Measurements from ENCODE around the gene HIVEP3.

HIVEP3 gene

DNA sequence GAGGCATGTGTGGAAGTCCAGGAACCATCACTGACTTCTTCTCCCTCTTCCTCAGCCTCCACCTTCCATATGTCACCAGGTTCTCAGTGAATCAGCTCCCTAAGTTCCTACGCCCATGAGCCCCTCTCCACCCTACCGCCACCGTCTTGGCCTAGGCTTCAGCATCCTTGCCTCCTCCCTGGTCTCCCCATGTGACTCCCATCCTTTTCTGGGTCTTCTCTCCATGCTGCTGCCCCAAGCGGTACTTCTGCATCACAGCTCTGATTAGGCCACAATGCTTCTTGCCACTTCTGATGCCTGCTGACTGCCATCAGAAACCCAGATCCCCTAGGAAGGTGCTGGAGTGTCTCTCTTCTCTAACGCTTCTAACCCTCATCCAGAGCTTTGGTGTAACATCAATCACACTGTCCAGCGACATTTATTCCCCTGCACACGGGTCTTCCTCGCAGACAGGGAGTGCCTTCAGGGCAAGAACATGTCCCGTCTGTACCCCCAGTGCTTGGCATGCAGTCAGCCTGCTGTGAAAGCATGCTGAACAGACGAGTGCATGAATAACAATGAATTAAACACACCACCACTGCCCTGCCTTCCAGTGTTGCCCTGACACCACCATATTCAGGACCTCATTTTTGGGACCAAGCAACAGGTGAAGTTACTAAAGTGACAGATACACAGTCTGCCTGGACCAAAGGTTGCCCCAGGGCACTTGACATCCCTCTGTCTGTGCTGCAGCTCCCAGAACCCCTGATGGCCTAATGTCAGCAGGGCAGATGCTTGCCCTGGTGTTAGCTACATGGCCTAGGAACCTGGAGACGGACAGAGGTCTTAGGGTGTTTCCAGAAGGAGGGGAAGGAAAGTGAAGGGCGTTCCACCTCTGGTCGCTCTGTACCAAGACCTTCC is 275.6 kb downstream of the HIVEP3 start:
- DNase-seq, result no peak

DNA sequence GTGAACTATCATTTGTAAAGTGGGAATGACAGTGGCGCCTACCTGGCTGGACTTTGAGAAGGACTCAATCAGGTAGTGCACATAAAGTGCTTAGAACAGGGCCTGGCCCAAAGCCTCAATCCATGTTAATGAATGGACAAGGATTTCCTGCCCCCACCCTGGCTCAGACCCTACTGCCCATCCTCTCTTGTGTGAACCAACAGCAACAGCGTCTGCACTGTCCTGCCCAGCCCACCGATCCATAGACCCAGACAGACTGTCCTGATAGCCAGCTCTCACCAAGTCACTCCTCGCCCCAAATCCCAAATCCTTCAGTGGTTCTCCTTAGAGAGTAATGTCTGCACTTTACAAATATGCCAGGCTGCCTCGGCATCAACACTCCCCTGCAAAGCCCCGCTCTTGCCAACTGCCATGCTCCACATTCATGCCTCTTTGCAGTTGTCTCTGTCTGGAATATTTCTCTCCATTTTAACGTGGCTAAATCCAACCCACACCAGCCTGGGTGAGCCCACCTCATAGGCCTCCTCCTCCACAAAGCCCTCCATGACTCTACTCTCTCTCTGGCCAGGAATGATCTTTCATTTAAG is 276.7 kb downstream of the HIVEP3 start:
- DNase-seq, result no peak

DNA sequence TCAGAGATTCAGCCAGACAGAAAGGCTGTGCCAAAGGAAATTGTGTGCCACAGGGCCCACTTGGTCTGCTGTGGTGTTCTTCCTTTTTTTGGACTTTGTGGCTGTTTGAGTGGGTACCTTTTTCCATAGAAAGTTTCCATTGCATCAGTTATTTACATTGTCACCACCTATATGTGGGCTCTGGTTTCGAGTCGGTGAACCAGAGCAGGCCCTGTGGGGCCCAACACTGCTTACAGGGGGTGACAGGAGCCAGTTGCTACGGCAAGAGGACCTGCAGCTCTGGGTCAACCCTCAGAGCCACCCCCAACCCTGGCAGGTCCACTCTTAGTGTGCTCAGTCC is 277.3 kb downstream of the HIVEP3 start:
- no peak for DNase-seq

DNA sequence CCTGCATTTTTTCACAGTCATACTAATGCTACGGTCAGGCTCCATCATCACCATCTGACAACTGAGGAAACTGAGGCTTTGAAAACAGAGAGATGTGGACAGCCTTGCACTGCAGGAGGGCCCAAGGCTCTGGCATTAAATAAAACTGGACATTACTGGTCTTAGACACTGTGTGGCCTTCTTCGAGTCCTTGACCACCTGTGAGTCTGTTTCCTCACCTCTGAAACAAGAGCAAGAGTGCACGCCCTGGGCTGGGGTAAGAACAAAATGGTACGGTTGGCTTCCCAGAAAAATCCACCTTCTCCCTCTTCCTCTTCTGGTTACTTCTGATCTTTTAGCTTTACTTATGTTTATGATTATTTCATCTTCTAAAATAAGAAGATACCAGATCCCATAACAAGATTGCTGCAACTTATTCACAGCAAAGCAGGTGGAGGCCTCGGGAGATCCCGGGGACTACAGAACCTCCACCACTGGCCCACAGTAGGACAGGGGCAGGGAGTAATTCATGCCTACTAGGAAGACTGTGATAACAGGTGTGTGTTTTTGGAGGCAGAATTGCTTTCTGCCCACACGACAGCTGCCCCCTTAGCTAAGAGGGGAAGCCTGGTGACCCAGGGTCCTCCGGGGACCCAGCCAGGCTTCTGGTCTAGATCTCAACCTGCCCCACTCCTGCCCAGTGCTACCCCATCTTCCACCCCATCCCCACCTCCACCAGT is 277.8 kb downstream of the HIVEP3 start:
- no peak for DNase-seq

DNA sequence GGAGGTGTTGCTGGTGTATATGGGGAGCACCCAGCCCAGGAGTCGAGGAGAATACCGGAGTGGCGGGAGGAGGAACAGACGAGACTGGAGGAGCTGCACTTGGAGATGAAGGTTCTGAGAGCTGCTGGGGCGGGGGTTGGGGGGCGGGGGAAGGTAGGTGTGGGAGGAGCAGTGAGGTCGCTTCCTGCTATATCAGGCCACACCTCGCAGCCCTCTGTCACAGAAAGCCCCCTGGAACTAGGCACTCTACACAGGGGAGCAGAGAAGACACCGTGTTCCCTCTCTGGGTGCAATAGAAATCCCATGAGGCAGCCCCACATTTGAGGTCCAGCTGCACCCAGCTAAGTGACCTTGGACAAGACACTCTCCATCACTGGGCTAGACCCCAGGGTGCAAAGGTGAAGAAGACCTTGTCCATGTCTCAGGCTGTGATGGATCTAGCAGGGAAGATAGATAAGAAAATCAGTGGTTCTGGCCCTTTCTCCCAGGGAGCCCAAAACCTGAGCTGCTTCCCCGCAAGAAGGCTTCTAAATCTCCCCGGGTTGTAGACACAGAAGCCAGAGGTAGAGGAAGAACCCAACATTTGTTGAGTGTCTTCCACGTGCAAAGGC is 278.5 kb downstream of the HIVEP3 start:
- no peak for DNase-seq

DNA sequence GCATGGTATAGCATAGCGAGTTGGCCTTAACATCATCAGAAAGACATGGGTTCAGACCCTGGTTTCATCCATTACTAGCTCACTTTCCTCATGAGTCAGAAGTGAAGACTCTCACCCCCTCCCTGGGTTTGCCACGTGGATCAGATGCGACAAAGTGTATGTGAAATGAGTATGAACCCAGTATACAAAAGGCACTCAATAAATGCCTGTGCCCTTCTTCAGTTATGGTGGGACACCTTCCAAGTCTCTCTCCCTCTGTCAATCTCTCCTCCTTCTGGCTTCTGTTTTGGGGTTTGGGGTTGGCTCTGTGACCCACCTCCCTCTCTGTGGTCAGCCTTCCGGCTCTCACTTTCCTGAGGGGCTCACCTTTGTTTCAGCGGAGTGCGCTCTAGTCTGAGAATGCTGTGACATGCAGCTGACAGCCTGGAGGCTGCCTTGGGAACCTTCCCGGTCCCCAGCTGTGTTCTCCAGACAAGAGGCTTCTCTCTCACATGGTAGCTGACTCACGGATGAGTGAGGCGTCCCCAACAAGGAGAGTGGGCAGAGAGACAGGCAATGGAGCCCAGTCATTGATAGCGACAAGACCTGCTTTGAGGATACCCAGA is 279.3 kb downstream of the HIVEP3 start:
- no peak for DNase-seq

DNA sequence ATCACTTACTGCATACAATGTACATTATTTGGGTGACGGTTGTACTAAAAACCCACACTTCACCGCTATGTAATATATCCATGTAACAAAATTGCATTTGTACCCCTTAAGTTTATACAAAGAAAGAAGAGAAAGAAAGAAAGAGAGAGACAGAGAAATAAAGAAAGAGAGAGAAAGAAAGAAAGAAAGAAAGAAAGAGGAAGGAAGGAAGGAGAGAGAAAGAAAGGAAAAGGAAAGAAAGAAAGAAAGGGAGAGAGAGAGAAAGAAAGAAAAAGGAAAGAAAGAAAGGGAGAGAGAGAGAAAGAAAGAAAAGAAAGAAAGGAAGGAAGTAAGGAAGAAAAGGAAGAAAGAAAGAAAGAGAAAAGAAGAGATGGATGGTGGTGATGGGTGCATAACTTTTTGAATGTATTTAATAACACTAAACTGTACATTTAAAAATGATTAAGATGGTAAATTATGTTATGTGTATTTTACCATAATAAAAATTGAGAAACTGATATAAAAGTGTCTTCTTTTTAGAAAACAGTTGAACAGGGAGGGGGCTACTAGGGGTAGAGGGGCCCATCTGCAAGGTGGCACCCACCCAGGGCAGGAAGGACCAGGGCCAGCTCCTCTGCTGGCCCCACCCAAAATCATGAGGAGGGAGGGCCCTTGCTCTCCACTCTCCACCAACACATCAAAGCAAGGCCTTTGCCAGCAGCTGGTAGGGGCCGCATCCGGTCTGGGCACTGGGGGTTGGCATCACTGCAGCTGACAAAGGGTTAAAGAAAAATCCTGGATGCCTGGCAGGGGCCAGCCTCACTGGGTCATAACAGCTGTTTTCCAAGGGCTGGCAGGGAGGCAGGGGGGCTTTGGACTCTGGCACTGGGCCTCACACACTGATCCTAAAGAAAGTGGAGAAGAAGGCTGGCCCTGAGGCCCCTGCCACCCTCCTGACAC is 280.4 kb downstream of the HIVEP3 start:
- DNase-seq, result no peak

DNA sequence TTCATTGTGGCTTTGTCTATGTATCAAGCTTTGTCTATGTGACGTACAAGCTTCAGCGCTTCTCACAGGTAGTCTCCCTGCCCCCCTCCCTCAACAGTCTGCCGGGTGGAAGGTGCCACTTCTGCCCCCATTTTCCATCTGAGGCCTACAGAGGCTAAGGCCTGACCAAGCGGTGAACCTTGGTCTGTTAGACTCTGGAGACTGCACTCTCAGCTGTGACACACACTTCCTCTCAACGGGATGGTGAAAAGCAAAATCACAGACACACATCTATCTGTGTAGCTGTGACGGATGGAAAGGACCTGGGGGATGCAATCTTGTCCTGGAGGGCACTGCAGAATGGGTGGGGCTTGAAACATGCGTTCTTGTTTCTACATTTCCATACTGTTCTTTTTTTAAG is 281.4 kb downstream of the HIVEP3 start:
- no peak for DNase-seq

DNA sequence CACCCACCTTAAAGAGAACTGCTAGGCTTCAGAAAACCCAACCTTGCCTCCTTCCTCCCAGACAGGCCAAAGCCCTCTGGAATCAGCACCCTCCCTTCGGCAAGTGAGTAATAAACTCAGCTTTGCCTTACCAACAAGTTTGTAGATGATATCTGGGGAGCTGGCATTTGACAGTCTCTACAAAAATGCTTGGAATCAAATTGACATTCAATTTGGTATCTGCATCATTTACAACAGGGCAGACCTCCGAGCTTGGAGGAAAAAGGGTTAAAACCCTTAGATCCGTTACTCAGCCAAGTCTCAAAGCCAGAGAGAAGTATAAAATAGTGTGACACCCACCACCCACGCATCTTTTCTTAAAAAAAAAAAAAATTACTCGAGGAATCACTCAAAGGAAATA is 285.0 kb downstream of the HIVEP3 start:
- DNase-seq, result no peak

DNA sequence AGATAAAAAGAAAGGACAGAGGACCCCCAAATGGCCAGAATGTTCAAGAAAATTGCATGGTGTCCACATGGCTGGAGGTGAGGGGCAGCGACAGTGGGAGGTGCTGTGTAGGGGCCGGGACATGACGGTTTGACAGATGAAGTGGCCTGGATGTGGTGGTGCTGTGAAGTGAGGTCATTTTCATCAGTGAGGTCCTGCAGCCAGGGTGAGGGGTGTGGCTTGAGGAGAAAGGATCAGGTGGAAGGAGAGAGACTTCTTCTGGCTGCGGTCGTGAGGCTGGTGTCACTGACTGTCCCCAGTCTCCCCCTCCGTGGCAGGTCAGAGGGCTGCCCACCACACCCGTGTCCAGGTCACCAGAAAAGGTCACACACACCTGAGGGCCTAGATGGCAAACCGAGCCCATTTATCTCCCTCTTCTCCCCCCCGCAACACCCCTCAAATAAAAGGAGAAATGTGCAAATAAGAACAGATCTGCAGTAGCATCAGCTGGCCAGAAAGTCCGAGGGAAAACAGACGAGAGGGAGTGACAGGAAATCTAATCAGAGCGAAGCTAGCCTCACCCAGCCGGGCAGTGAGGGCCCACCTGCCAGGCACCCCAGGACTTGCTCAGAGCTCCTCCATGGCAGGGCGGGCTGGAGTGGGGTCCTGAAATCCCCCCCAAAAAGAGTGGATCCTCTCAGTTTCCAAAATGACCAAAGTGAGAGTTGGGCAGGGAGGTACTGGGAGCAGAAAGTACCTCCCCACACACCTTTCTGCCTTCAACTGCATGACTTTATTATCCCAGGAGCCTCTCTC is 285.7 kb downstream of the HIVEP3 start:
- no peak for DNase-seq

DNA sequence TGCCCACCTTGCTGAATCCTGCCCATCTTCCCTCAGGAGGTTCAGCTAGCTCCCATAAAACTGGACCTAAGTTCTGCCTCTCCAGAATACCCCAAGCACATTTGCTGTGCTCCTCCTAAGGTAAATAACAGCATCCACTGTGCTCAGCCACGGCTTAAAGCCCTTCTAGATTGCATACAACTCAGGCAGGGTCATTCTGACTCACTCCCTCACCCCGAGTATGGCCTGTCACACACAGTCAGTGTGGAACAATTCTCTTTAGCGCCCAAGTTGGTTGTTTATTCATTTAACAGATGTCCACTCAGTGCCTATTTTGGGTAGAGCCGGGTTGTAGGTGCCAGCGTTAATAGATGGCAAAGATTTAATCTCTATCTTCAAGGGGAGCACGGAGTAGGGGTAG is 286.8 kb downstream of the HIVEP3 start:
- DNase-seq, result no peak

DNA sequence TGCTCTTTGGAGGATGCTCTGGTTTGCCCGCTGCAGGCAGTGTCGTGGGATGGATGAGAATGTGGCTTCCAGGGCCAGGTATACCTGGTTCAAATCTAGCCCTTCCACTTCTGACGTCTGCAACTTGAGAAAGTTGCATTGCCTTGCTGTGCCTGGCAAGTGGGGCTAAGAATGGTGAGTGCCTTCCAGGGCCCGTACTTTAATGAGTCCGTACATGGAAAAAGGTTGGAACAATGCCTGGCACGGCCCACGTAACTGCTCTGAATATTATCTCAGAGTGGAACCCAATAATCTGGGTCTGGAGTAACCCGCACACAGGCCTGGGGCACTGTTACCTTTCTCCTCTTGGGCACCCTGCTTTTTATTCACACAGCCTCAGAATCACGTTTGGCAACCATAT is 287.6 kb downstream of the HIVEP3 start:
- no peak for DNase-seq

DNA sequence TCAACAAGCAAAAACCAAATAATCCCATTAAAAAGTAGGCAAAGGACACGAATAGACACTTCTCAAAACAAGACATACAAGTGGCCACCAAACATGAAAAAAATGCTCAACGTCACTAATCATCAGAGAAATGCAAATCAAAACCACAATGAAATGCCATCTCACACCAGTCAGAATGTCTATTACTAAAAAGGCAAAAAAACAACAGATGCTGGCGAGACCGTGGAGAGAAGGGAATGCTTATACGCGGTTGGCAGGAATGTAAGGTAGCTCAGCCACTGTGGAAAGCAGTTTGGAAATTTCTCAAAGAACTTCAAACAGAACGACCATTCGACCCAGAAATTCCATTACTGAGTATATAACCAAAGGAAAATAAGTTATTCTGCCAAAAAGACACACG is 289.2 kb downstream of the HIVEP3 start:
- no peak for DNase-seq

DNA sequence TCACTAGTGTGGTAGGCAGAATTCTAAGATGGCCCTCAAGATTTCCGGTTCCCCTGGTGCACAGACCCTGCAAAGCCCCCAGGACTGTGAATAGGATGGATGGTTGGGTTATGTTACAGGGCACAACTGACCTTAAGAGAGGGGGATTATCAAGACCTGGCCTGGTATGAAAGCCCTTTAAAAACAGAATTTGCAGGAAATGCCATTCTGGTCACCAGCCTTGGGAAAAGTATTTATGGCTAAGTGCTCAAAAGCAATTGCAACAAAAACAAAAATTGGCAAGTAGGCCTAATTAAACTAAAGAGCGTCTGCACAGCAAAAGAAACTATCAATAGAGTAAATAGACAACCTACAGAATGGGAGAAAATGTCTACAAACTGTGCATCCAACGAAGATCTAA is 289.6 kb downstream of the HIVEP3 start:
- DNase-seq, result no peak

DNA sequence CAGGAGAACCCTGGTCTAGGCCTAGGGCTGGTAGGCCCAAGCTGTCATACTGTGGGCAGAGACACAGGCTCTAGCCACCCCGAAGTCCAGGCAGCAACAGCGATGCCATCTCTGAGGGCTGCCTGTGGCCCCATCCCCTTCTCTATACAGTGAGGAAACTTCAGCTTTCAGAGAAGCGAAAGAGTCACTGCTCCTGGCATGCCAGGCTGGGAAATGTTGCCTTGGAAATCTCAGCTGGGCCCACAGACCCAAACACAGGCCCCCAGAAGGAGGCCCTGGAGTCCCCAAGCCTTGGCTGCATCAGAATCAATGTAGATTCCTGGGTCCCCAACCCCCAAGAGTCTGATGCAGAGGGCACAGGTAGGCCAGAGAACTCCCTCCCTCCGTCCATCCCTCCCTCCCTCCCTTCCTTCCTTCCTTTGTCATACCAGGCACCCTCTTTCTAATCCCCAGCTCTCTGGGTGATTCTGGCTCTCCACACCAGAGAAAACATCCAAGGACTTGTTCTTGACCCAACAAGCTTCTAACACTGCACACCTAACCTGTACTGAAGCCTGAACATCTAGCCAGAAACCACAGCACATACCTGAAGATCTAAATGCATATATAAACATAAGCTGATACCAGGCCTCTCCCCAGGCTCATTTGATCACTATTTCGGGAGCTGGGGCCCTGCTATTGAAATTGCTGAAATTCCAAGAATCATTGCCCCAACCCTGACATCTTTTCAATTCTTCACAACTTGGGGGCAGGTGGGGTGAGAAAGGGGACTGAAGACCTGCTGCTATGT is 291.0 kb downstream of the HIVEP3 start:
- DNase-seq, result no peak

DNA sequence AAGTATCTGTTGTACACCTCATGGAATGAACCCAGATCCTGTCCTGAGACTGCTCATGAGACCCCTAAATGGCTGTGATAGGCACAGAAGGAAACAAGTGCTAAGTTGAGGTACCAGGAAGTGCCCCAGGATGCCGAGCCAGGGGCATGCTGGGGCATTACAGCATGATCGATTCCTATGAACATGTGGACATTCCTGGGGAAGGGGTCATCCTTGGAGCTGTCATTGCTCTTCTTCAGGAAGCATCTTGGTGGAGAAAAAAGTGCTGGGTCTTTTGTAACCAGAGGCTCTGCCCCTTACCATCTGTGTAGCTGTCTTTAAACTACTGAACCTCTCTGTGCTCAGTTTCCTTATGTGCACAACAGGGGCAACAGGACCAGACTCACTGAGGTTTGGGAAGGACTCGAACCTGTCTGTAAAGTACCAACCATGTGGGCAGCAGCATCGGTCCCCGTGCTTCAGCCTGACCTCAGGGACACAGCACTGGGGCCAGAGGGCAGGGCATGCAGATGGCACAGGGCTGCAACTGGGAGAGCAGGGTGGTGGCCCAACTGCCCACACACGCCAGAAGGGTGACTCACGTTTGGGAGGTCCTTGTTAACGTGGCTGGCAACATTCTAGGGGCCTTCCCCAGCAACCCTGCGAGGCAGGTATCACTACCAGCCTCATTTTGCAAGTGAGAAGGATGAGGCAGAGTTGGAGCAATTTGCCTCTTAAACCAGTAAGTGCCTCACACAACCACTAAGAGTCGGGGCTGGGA is 291.9 kb downstream of the HIVEP3 start:
- DNase-seq, result no peak

DNA sequence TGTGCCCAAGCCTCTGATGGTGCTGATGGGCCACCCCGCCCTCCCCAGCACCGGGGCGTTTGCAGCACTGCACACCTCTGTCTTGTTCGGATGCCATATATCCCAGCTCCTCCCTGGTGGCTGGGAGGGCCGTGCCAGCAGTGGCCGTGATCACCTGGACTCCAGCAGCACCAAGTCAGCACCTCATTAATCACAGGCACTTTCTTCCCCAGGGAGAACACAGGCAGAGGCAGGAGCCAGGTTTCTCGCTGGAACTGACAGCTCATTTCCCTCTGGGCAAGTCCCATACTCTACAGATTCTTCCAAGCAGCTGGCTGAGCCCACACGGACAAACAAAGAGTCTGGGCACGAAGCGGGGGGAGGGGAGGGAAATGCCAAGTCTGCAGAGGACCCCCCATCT is 292.6 kb downstream of the HIVEP3 start:
- peak in 1 of 3 experiments; percentile 61 for DNase-seq

DNA sequence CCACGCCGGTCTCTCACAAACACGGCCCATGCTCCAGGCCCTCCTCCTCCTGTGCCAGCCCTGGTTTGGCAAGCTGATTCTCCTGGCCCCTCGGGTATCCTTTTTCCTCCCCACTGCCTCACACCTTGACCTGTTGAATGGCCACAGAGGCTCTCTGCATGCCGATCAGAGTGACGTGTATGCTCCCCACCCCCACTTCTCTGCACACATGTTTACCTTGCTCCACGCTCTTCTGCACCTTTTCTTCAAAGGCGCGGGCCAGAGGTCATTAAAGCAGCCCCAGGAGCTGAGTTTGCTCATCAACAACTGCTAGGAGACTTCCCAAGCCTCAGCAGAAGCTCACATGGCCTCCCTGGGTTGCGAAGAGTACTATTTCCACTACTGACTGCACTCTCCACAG is 295.0 kb downstream of the HIVEP3 start:
- DNase-seq, result peak in 1 of 3 experiments; percentile 26

All from NCI-H1417 (cell line).